HuH-7 (cell line): ENCODE data around the gene LRRC4.

Source experiments
- DNase-seq: peaks from one replicate; pipeline ENCODE4 v3.0.0; 2011; ENCODE audit warnings: low spot score

Gene LRRC4

GRCh38 chr7:128059143-128059988 lies 28.1 kb upstream of the LRRC4 start:
- DNase-seq: no peak

- DNase-seq: no peak
Observed at GRCh38 chr7:128057909-128058308, 26.7 kb upstream of the LRRC4 start.

GRCh38 chr7:128056901-128057300 lies 25.7 kb upstream of the LRRC4 start:
- DNase-seq: no peak

- DNase-seq: no peak
Observed at GRCh38 chr7:128055637-128056036, 24.4 kb upstream of the LRRC4 start.

- DNase-seq: no peak
Observed at GRCh38 chr7:128054511-128054910, 23.3 kb upstream of the LRRC4 start.

- DNase-seq: no peak
Observed at GRCh38 chr7:128053991-128054390, 22.8 kb upstream of the LRRC4 start.

- DNase-seq: no peak
Observed at GRCh38 chr7:128053023-128053422, 21.8 kb upstream of the LRRC4 start.

- no peak for DNase-seq
Observed at GRCh38 chr7:128052404-128052803, 21.2 kb upstream of the LRRC4 start.

GRCh38 chr7:128045766-128046165 lies 14.5 kb upstream of the LRRC4 start:
- no peak for DNase-seq

- no peak for DNase-seq
Observed at GRCh38 chr7:128045158-128045557, 13.9 kb upstream of the LRRC4 start.

GRCh38 chr7:128044064-128044463 lies 12.8 kb upstream of the LRRC4 start:
- no peak for DNase-seq

GRCh38 chr7:128042012-128042411 lies 10.8 kb upstream of the LRRC4 start:
- no peak for DNase-seq

GRCh38 chr7:128041203-128041602 lies 10.0 kb upstream of the LRRC4 start:
- DNase-seq: no peak

- DNase-seq: no peak
Observed at GRCh38 chr7:128040205-128040604, 9.0 kb upstream of the LRRC4 start.

- DNase-seq: peak; percentile 35
Observed at GRCh38 chr7:128039544-128039953, 8.3 kb upstream of the LRRC4 start.

- DNase-seq: no peak
Observed at GRCh38 chr7:128037880-128038619, 6.8 kb upstream of the LRRC4 start.

- DNase-seq: no peak
Observed at GRCh38 chr7:128037081-128037480, 5.8 kb upstream of the LRRC4 start.

- DNase-seq: no peak
Observed at GRCh38 chr7:128036226-128036940, 5.1 kb upstream of the LRRC4 start.

- DNase-seq: peak; percentile 60
Observed at GRCh38 chr7:128035712-128036111, 4.5 kb upstream of the LRRC4 start.

GRCh38 chr7:128034825-128035224 lies 3.6 kb upstream of the LRRC4 start:
- no peak for DNase-seq

GRCh38 chr7:128033246-128033645 lies 2.0 kb upstream of the LRRC4 start:
- DNase-seq: no peak

- no peak for DNase-seq
Observed at GRCh38 chr7:128032605-128033235, 1.5 kb upstream of the LRRC4 start.
